ENCODE results near the gene OR56A4. TPM values are rescaled to one million over a fixed set of nuclear protein-coding genes. Genes with fewer than 3 reads are reported as not detected.

OR56A4 gene, protein sequence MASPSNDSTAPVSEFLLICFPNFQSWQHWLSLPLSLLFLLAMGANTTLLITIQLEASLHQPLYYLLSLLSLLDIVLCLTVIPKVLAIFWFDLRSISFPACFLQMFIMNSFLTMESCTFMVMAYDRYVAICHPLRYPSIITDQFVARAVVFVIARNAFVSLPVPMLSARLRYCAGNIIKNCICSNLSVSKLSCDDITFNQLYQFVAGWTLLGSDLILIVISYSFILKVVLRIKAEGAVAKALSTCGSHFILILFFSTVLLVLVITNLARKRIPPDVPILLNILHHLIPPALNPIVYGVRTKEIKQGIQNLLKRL
- not detected for total RNA-seq
- long read RNA-seq, result 0 reads

DNA sequence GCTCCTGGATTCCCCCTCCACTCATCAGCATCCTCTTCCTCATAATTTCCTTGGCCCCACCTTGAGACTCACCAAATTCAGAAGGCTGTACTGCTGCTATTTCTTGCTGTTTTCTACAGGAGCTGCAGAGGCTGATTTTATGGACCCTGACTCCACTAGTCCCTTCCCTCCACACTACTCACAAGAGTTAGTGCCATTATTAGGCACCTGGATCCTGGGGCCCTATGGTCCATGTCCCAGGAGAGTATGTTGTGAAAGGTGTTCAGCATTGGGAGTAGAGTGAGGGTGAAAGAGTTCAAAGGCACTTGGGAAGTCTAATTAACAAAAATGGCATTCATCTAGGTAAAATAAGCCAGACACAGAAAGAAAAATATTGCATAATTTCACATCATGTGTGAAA is at the start of gene OR56A4:
Gene OR56A4, minus strand, starts transcription at position 101 of the 400 bp plus-strand sequence. CDS start 3,954 bp downstream, outside the sequence.
- ATAC-seq (ENCODE audit: poor library complexity), result no peak
- intact Hi-C loops (cut with DNase I), result no loop called here
- no peak for DNase-seq

DNA sequence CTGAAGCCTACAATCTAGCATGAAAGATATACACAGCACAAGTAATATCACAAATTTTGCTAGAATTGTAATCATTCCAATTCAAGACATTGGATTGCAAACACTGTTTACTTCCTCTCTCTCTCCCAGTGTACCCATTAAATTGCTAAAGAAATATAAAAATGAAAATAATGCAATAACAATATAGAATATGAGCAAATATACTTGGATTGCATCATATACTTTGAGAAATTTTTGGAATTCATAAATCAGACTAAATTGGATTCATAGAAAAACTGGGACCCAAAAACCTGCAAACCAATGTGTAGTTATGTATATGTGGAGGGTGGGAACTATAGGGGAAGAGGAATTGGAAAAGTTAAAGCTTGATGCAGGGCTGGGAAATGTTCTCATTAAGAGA is 48.8 kb upstream of the OR56A4 start:
- intact Hi-C loops (cut with DNase I), result no loop called here
- DNase-seq (no peak), ATAC-seq (ENCODE audit: poor library complexity) (no peak)

DNA sequence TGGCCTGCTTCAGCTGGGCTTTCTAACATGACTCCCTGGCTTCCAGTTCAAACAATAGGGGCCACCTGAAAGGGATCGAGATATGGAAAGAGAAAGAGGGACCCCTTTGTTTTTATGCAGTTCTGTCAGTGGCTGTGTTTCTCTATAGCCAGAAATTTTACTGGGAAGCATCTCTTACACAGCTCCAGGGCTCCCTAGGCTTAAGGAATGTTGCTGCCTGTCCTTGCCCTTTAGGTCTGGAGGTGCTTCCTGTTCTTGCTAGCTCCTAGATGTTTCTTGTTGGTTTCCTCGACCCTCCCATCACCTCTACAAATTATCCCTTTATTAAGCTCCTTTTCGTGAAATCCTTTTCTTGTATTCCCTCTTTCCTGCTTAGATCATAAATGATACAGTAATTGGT is 45.6 kb upstream of the OR56A4 start:
- ATAC-seq (ENCODE audit: poor library complexity), result no peak
- no peak for DNase-seq
- intact Hi-C loops (cut with DNase I), result no loop called here

DNA sequence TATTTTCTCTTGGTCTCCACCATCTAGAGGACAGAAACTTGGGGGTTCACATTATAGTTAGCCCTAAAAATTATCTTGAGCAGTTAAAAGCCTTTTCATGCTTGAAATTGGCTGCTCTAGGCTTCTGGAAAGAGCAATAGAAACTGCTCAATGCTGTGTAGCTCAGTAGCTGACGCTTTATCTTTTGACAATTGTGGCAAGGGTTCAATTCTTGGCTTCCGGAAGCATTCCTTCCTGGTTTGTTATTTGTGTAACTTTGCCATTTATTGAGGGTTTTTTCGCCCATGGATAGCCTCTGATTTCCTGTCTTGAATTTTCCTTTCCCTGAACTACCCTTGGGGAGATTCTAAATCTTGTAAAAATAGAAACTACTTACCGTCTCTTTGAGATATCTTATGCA is 34.1 kb upstream of the OR56A4 start:
- intact Hi-C loops (cut with DNase I), result no loop called here
- ATAC-seq (ENCODE audit: poor library complexity) (no peak), DNase-seq (no peak)

DNA sequence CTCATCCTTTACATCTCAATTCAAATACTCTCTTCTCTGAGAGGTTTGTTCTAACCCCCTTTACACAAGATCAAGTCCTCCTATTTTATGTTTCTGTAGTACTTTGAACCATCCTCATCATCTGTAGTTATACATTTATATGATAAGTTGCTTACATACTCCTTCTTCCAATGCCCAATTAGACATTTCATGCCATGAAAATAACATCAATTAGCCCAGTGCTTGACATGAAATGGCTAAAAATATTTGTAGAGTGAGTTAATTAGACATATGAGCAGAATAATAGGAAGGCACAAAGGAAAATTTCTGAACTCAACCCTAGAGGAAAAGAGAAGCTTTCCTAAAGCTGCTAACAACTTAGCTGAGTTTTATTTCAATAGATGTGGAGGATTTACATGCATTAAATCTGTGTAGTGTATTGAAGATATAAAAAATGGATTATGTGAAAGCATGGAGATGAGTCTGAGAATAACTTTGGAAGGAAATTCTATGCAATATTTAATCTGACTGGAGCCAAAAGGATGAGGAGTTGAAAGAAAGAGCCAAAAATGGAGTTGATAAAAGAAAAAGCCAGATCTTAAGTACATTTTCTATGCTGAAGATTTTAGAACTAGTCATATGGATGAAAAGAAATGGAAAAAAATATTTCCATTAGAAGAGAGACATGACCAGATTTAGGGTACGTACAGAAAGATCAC is 24.1 kb upstream of the OR56A4 start, which contains the start of gene OR56A1:
Gene OR56A1, minus strand, starts transcription at position 51 of the 698 bp plus-strand sequence. CDS start 3,066 bp downstream, outside the sequence.
- ATAC-seq (ENCODE audit: poor library complexity), result no peak
- no peak for DNase-seq
- intact Hi-C loops (cut with DNase I), result no loop called here

DNA sequence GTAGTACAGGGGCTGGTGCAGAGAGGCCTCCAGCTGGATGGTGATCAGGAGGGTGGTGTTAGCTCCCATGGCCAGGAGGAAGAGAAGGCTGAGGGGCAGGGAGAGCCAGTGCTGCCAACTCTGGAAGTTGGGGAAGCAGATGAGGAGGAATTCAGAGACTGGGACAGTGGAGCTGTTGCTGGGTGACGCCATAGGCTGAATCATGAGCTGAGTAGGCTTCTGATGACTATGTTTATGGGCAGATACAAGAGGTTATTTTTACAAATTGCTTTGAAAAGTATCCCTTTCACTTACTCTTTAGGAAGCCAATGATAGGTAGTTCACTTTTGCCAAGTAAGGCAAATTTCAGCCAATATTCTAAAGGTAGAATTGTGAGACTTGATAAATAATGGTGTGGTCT is 20.8 kb upstream of the OR56A4 start:
- intact Hi-C loops (cut with DNase I), result no loop called here
- ATAC-seq (ENCODE audit: poor library complexity) (no peak), DNase-seq (no peak)

DNA sequence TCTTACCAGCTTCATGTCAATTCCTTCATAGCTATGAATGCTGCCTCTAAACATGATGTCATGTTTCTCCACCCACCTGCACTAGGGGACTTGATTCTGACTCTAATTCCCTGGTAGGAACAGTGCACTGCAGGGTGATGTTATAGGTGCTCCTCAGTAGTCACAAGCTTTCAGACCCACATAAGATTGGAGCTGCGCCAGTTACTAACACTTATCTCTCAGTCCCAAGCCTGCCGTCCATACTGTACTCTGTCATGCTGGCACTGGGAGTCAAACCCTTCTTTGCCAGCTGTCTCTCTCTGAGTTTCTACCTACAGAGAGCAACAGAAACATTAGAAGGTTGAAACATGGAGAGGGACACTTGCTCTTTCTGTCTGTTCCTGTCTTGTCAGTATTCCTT is 18.3 kb upstream of the OR56A4 start:
- intact Hi-C loops (cut with DNase I), result no loop called here
- ATAC-seq (ENCODE audit: poor library complexity), result no peak
- no peak for DNase-seq

DNA sequence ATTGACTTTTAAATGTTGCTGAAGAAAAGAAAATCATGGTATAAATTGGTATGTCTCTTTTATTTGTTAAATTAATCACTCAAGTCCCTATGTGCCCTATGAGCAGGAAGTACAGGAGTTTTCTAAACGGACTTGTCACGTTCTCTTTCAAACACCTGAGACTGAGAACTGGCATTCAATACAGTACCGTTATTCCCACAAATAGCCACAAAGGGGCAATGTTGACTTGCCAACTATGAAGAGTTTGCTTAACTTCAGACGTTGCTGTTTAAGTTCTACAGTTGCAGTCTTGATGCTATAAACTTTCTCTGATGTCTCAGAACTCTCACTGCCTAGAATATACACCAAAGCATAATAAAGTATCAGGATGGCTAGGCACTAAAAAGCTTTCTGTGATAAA is 16.2 kb upstream of the OR56A4 start:
- DNase-seq (no peak), ATAC-seq (ENCODE audit: poor library complexity) (peak; percentile 80)
- intact Hi-C loops (cut with DNase I), result loop anchor here (5.0 kb wide), 1 partner anchor 339 kb away; no protein-coding TSS in a partner anchor

DNA sequence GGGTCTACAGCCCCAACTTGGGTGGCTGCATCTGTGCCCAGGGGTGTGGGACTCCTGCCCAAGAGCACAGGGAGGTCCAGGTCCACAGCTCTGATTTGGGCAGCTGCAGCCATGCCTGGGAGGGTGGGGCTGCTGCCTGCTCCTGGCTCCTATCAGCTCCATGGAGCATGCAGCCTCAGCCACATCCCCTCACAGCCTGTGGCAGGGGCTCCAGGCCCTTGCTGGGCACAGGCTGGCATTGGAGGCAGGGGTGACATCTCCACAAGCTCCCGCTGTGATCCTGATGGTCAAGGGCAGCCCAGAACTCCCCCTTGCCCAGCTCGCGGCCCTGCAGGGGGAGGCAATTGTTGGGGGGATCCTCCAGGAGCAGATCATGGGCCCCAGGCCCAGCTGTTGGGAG is 6.3 kb upstream of the OR56A4 start:
- DNase-seq, result no peak
- intact Hi-C loops (cut with DNase I), result no loop called here
- no peak for ATAC-seq (ENCODE audit: poor library complexity)

DNA sequence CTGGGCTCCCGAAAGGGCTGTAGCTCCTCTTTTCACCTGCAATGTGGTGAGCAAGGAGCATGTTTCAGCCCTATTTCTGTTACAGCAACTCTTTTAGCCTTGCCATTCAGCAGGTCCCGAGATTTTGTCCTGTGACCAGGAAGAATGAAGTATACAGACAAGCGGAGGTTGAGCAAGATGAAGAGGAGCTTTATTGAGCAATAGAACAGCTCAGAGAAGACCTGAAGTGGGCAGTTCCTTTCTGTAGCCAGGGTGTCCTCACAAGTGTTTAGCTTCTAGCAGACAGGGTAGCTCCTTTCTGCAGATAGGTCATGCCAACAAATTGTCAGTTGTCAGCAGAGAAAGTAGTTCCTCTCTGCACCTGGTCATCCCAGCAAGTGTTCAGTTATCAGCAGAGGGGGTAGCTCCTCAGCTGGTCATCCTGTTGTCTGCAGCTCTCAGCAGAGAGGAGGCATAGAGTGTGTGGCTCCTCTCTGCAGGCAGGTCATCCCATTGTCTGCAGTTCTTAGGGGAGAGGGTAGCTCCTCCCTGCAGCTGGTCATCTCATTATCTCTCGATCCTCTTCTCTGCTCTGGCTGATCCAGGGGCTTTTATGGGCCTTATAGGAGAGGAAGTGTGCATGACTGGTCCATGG is 5.4 kb upstream of the OR56A4 start:
- DNase-seq (no peak), ATAC-seq (ENCODE audit: poor library complexity) (no peak)
- intact Hi-C loops (cut with DNase I), result no loop called here

DNA sequence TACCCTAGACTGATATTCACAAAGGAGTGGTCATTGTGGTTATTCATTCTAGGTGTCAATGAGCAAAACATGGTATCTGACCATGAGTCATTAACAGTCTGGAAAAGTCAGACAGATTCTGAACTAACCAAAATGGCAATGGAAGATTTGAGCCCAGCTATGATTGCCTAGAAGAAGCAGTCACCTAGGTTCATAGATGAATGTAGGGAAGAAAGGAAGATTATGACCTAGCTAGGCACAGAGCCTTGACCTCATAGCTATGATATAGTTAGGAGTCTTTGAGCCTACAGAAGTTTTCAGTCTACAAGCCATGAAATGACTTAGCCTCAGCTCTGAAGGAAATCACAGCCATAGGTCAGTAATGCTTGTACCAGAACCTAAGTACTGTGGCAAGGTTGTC is 351 bp downstream of the OR56A4 start:
- no peak for ATAC-seq (ENCODE audit: poor library complexity)
- no peak for DNase-seq
- intact Hi-C loops (cut with DNase I), result no loop called here

DNA sequence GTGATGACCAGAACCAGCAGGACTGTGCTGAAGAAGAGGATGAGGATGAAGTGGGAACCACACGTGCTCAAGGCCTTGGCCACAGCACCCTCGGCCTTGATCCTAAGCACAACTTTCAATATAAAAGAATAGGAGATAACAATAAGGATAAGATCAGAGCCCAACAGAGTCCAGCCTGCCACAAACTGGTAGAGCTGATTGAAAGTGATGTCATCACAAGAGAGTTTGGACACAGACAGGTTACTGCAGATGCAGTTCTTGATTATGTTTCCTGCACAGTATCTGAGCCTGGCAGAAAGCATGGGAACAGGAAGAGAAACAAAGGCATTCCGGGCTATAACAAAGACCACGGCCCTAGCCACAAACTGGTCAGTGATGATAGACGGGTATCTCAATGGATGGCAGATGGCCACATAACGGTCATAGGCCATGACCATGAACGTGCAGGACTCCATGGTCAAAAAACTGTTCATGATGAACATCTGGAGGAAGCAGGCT is 4.5 kb downstream of the OR56A4 start:
- intact Hi-C loops (cut with DNase I), result no loop called here
- no peak for DNase-seq
- no peak for ATAC-seq (ENCODE audit: poor library complexity)

DNA sequence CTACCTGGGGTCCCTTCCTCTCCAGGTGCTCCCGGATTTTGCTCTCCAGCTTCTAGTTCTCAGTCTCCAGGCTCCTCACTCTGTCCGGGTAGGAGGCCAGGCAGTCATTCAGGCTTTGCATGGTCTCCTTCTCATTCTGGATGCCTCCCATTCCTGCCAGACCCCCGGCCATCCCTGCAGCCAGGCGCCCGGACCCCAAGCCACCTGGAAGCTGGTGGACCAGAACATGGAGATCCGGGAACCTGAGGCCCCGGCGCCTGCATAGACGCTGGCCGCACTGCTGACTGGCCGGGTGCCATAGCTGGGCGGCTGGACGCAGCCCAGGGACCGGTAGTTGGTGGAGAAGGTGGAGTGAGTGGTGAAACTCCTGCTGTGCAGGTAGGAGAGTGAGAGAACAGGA is 12.0 kb downstream of the OR56A4 start:
- DNase-seq (no peak), ATAC-seq (ENCODE audit: poor library complexity) (no peak)
- intact Hi-C loops (cut with DNase I), result no loop called here

DNA sequence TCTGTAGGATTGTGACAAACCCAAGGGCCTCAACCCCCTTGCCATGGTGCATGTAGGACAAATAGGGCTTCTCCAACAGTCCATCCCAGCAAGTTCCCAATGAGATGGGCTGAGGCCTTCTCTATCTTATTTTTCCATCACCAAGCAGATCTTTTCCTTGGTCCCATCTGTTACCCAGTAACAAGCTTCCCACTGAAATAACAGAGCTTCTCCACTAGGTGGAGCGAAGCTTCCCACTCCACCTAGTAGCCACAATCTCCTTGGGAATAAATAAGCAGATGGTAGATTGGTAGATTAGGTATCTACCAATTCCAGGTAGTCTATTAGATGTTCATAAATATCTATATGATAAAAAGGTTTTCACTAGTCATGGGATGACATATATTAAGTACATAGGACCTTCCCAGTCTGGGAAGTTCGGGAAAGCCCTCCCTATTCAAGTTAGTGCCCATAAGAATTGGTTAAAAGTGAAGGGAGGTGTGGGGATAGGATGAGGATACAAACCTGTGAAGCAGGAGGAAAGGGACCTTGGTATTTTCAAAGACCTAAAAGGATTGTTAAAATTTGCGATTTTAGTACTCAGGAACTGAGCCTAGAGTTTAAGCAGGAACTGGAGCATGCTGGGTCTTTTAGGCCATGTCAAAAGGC is 14.0 kb downstream of the OR56A4 start:
- intact Hi-C loops (cut with DNase I), result no loop called here

DNA sequence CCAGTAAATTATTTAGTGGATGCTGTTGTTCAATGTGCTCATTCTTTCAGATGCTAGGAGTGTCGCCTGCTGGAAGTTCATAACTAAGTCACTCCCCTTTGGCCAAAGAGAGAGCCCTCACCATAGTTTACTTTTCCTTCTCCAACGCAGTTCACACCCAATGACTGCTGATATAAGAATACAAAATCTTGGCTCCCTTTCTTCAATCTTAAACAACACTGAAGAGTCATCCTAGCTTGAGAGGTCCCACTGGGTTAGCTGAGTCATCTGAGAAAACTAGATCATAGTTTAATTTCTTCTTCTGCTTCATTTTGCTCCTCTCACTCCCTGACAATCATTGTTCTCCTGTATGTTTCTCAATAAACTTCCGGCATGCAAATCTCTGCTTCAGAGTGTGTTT is 14.6 kb downstream of the OR56A4 start:
- intact Hi-C loops (cut with DNase I), result no loop called here
- ATAC-seq (ENCODE audit: poor library complexity), result no peak
- no peak for DNase-seq

More for the DNA sequence above, 14.0 kb downstream of the OR56A4 start:
- ATAC-seq (ENCODE audit: poor library complexity), result no peak
- DNase-seq, result no peak

DNA sequence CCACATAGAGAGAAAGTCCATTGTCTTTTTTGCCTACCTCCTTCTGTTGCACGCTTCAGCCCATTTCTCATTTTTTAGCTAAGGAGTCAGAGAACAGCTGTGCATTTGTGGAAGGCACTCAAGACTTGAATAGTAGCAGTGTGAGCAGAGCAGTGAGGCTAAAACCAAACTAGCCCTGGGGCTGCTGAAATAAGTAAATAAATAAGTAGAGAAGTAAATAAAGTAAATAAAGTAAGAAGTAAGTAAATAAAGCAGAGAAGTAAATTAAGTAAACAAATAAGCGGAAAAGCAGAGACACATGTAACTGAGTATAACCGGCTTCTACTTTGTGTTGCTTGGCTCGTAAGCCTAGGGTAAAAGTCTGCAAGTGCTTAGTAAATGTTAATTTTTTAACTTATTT is 17.5 kb downstream of the OR56A4 start:
- DNase-seq (no peak), ATAC-seq (ENCODE audit: poor library complexity) (no peak)
- intact Hi-C loops (cut with DNase I), result no loop called here

DNA sequence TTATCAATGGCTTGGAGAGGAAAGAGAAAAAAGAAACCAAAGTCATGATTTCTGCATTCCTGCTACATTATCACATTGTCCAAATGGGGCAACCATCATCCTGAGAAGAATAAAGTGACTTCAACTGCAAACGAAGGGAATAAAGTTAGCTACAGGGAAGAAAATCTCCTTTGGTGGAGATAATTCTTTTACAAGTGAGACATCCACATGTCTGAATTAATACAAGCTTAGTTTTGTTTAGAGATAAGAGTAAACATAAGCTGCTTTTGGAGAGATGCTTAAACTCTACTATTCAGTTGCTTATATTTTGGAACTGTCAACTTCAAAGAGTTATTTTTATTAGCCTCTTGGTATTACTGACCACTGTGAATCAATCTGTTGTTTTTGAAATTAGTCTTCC is 19.9 kb downstream of the OR56A4 start, which contains the start of gene OR52L1:
Gene OR52L1, minus strand, starts transcription at position 101 of the 400 bp plus-strand sequence. Its CDS starts 55 bp downstream, at position 46.
- DNase-seq, result no peak
- intact Hi-C loops (cut with DNase I), result no loop called here
- no peak for ATAC-seq (ENCODE audit: poor library complexity)

DNA sequence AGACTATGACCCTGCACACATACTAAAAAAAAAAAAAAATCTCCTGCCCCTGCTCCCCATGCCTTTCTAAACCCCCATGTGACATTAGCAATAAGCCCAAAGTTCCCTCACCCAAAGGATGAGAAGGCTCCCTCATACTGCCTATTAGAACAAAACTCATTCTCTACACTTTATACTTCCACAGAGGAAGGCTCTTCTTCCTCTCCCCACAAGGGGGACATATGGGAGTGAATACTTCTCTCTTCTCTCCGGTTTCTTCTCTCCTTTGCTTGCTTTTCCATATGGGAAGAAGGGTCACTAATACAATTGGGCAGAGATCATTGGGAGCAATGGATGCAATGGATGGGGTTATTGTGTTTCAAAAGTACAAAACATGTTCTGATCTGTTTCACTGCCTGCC is 23.3 kb downstream of the OR56A4 start:
- DNase-seq, result no peak
- intact Hi-C loops (cut with DNase I), result no loop called here
- ATAC-seq (ENCODE audit: poor library complexity), result no peak

DNA sequence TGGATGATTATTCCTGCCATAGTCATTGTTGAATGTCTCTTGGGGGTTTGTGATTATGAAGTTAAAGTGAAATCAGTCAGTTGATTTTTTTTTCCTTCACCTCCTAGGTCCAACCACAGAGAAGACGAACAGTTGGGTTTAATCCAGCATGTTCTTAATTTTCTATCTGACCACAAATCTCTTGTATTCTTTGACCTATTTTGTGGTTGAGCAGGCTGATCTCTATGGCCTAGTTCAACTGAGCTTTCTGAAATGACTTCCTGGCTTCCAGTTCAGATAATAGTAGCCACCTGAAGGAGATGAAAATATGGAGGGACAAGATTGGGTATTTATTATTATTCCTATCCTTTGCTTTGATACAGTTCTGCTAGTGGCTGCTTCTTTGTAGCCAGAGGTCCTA is 33.2 kb downstream of the OR56A4 start:
- no peak for ATAC-seq (ENCODE audit: poor library complexity)
- intact Hi-C loops (cut with DNase I), result no loop called here
- DNase-seq, result no peak
